Stimulated activated CD8-positive, alpha-beta memory T cell treated with anti-CD3 and anti-CD28 coated beads, Interleukin-12 subunit alpha, Interleukin-12 subunit beta, amount 100 ng/mL, for 4 hours (primary cell): ENCODE results near the gene SLC5A10.
"Not testable (repeated sequence)": the region's sequence is repeated elsewhere in the genome, so short reads cannot be mapped to it uniquely, and the experiment has no call there.

ENCODE experiments used
- DNase-seq: peaks from one replicate; pipeline ENCODE4 v3.0.0-alpha.2; 2020; ENCODE audit warnings: low read depth

Gene SLC5A10

DNA sequence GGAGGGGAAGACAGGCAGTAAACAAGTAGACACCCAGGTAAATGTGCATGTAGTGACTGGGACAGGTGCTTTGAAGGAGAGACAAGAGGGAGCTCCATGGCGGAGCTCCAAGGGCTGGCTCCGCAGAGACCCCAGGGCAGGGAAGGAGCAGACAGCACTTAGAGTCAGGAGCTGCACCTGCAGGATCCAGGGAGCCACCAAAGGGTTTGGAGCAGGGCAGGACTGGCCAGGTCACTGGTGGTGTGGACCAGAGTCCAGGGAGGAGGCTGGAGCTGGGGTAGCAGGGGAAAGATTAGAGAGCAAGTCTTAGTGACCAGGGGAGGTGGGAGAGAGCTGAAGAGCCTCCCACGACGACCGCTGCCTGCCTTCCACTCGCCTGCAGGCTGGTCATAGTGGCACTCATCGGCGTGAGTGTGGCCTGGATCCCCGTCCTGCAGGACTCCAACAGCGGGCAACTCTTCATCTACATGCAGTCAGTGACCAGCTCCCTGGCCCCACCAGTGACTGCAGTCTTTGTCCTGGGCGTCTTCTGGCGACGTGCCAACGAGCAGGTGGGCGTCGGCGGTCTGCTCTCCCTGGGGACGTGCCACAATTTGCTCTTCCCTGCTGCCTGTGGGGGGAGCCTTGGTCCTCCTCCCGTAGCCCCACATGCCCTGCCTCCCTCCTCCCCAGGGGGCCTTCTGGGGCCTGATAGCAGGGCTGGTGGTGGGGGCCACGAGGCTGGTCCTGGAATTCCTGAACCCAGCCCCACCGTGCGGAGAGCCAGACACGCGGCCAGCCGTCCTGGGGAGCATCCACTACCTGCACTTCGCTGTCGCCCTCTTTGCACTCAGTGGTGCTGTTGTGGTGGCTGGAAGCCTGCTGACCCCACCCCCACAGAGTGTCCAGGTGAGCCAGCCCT is 67.3 kb downstream of the SLC5A10 start:
- no peak for DNase-seq

DNA sequence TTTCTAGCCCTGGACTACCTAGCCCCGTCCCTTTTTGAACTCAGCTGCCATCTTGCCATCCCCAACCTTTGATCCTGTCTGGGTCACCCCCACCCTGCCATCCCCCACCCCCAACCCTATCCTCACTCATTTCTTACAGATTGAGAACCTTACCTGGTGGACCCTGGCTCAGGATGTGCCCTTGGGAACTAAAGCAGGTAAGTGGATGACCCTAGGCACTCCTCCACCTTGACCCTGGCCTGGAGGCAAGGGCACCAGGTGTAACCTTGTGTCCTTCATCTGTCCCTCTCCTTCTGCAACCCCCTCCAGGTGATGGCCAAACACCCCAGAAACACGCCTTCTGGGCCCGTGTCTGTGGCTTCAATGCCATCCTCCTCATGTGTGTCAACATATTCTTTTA is 68.1 kb downstream of the SLC5A10 start:
- no peak for DNase-seq

DNA sequence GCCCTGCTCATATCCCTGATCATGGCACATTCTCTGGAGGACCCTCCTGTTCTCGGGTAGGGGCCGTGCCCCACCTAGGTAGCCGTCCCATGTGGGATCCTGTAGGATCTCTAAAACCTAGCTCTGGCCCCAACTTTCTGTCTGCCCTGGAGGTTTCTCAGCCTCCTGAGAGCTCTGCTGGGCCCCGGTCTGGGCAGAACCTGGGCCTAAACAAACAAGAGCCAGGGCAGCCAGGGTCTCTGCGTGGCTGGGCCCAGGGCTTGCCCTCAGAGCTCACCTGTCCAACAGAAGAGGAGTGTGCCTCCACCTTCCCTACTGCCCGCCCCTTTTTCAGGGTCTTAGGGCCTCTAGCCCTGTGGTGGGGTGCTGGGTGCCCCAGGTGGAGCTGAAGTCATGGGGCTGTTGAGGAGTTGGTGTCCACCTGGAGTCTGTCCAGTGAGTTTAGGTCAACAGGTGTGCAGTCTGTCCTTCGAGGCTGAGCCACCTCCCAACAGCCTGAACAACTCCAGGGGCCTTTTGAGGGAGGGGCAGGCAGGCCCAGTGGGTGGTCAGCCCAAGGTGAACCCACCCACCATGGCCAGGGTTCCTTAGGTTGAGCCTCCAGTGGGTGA is 69.2 kb downstream of the SLC5A10 start:
- DNase-seq: not testable (repeated sequence)

DNA sequence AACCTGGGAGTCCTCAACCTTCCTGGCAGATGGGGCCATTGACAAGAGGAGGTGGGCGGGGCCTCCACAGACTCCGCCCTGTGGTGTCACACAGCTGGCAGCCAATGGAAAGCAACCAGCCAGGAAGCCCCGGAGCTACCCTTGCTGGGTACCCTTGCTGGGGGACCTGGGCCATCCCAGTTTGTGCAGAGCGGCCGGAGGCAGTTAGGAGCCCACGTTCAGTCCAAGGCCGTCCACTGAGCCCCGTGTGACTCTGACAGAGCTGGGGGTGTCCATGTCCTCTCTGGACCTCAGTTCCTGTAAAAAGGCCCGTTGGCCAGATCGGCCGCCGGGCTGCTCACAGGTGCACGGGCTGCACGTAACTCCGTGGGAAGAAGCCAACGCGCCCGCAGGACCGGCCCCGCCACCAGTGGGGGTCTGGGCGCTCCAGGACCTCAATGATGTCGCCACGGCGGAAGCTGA is 69.7 kb downstream of the SLC5A10 start:
- DNase-seq: no peak

DNA sequence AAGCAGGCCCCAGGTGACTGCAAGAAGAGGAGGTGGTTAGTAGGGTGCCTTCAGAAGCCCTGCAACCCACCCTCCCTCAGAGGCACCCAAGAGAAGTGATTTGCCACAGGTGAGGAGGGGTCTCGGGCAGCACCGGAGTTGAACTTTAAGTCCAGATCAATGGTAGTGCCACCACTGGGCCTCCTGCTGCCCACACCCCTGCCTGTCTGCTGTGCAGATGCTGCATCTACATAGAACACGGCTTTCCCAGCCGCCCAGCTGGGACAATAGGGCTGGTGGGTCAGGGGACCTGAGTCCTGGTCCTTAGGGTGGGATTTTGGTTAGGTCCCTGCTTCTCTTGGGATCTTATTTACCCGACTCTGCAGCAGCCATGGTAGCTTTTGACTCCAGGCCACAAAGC is 70.2 kb downstream of the SLC5A10 start:
- DNase-seq: no peak

DNA sequence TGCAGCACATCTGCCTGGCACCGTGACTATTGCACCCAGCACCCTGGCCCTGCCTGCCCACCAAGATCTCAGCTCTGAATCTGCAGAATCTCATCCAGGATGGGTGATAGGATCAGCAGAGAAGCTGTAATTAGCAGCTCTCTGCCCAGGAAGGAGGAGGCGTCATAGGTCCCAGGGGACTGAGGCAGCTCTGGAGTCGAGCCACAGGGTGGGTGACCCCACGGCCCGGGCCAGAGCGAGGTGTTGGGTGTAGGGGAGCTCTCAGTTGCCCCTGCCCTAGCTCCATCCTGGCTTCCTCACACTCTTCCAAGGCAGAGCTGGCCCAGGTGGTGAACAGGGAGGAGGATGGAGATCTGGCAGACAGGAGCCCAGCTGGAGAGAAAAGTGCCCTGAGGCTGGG is 70.8 kb downstream of the SLC5A10 start:
- no peak for DNase-seq

DNA sequence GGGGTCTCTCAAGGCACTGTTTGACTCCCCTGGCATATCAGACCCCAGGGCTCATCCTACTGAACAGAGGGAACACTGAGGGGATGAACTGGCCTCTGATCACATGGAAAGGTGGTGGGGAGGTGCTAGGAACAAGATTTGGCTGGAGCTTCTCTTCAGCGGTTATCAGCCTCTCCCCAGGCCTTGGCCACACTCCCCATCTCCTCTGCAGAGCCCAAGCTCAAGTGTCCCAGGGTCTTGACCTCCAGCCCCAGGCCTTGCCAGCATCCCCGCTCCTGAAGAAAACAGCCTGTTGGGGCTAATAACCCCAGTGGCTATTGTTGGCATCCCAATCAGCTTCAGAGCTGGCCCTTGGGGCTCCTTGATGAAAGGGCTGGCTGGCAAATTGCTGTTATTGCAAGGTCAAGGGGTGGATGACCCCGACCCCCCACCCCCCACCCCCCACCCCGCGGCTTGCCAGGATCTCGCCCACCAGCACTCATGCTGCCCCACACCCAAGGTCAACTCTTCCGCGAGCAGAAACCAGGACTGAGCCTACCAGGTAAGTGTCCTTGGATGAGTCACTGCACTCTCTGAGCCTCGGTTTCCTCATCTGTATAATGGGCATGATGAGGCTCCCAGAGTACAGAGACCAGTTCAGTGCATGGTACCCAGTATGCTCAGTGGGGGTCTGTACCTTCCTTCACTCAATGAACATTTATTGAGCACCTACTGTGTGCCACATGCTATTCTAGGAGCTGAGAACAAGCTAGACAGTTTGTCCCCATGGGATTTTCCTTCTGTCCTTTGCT is 71.4 kb downstream of the SLC5A10 start:
- no peak for DNase-seq

DNA sequence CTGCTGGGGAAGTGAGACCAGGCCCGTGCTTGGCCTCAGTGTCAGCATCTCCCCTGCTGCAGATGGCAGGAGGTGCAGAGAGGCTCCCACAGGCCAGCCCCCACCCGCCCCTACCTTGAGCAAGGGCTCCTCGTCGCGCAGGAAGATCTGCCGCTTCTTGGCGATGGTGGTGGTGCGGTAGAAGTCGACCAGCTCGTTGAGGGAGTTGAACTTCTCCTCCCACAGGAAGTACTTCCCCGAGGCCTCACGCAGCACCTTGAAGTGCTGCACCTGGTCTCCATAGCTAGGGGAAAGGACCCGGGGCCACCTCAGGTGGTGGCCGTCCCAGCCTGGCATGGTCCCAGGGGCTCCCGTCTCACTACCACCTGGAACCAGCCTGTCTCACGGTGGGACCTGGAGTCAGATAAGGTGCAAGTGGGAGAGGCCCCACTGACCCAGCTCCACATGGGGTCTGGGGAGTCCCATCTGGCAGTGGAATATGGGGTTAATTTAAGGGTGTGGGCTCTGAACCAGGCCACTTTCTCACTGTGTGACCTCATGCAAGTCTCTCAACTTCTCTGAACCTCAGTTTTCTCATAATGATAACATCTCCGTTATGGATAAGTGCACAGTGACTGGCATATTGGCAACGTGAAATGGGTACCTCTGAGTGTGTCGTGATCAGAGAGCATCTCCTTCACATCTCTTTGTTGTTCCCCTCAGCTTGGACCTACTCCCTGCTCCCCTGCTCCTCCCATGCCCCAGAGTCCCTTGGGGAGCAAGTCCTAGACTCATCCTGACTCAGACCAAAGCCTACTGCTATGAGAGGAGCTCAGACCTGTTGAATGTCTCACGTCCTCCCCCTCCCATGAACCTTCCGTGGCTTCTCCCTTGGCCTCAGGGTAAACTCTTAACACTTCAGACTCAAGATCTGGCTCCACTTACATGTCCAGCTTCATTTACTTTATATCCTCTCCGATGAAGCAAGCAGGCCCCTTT is 72.4 kb downstream of the SLC5A10 start:
- no peak for DNase-seq

DNA sequence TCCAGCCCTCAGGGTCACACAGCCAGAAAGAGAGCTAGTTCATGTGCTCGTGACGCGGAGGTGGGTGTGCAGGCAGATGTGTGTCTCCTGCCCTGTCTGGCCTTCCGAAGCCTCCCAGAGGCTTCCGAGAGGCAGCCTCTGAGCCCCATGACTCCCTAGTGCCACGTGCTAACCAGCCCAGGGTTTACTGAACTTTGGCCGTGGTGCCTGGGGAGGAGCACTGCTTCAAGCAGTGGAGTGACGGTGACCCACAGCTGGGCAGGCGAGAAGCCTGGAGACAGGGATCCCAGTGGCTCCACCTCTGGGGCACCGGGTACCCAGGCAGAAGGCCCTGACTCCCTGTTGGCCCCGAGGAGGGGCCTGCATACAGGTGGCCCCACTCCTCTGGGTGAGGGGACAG is 76.7 kb downstream of the SLC5A10 start:
- DNase-seq: not testable (repeated sequence)

DNA sequence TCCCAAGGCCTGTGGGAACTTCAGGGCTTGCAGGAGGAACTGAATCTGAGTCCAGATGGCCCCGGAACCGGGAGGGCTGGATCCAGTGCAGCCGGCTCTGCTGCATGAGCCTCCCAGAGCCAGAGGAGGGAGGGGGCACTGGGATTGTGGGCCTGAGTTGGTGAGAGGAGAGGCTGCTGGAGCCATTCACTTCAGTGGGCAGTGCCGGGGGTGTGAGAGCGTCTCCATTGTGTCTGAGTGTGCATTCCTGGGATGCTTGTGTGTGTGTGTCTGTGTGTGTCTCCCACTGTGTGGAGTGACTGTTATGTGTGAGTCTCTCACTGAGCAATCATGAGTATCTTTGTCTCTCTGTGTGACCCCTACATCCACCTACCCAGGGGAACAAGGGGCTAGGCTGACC is 77.8 kb downstream of the SLC5A10 start:
- DNase-seq: not testable (repeated sequence)

DNA sequence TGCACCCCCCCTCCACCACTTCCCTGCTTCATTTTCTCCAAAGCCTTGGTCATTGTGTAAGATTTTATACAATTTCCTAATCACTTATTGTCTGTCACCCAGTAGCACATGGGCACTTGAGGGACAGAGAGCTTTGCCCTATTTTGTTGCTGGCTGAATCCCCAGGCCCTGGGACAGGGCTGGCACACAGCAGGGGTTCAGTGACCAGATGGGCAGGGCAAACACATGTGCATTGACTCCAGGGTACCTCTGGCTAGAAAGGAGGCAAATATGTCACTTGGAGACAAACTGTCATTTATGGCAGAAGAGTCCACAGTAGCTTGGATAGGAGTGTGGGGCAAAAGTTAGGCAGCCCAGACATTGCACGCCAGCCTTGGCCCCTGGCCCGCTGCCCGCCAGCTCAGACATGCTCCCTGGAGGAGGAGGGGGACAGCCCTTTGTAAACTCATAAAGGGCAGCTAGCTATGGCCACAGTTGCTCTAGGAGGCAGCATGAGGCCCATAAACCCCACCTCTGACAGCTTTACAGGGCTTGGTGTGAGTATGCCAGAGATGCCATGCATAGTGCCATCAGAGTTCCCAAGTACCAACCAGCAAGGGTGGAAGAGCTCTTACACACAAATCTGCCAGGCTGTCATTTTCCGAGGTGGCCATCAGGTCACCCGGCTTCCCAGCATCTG is 78.9 kb downstream of the SLC5A10 start:
- not testable (repeated sequence) for DNase-seq

DNA sequence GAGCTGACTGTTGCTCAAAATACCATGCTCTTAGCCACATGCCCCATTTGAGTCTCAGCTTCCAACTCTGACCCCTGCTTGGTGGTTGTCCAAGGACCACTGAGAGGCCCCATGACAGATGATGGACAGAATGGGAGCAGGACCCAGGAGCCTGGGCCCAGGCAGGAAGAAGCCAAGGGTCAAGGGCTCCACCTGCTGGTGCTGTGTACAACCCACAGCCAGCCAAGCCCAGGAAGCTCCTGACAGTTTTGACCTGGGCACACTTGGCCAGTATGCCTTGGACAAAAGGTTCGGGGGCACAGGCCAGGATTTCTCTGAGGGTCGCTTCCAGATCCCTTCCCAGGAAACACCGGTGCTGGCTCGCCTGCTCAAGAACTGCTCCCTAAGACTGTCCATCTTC is 79.8 kb downstream of the SLC5A10 start:
- DNase-seq: not testable (repeated sequence)

DNA sequence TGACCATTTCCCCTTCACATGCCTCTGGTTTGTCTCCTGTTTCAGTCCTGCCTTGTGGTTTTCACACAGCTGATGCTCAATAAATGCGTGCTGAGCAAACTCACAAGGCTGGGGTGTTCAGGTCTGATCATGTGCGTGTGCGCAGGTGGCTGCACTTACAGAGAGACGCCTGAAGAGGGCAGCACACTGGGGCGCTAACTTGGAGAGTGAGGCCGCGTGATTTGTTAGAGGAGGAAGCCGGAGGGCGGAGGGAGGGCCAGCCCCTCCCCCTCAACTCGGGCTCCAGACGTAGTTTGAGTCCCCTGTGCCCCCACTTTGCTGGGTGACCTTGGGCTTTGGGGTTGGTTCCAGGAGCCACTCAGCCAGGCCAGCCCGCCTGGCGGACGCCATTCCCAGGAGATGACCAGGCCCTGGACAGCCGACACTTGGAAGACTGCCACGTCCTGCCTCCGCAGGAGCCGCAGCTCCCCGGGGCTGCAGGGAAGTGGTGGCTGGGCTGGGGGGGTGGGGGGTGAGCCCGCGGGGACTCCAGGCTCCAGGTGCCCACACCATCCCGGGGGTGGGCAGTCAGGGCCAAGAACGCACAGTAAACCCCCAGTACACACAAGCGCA is 80.5 kb downstream of the SLC5A10 start:
- DNase-seq: not testable (repeated sequence)

DNA sequence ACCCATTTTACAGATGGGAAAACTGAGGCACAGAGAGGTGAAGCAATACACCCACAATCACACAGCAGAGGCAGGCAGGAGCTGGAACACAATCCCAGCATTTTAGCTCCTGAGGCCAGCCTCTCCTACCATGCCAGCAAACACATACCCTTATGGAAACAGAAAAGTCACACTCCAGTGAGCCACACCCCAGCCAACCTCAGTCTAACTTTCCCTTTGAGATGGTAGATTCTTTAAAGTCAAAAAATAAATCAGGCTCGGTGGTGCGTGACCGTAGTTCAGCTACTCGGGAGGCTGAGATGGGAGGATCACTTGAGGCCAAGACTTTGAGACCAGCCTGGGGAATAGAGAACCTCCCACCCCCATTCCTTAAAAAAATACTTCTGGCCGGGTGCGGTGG is 84.2 kb downstream of the SLC5A10 start:
- DNase-seq: not testable (repeated sequence)

DNA sequence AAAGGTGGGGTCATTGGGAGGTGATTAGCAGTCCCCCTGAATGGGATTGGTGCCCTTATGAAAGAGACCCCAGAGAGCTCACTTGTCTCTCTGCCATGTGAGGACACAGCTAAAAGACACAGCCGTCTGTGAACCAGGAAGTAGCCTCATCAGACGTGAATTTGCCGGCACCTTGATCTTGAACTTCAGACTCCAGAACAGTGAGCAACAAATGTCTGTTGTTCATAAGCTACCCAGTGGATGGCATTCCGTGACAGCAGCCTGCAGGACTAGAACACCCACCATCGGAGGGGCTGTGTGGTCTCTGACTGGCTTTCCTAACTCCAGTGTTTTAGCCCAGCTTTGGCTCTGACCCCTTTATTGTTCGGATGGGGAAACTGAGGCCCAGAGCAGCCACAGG is 85.6 kb downstream of the SLC5A10 start:
- DNase-seq: not testable (repeated sequence)

DNA sequence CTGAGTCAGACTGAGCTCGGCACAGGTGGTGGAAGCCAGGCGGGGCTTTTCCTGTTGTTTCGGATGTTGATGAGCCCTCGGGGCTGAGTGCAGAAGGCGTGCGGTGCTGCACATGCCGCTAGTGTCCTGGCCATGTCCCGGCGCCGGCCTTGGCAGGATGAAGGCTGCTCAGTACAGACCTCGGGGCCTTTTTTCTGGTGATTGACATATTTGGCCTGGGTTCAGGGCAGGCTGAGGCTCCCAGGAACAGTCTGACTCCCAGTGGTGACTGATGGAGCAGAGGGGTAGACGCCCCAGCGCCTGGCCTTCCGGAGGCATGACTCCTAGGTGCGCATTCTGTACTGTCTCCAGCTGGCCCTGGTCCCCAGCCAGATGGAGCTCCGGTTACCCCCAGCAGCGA is 86.0 kb downstream of the SLC5A10 start:
- DNase-seq: not testable (repeated sequence)

DNA sequence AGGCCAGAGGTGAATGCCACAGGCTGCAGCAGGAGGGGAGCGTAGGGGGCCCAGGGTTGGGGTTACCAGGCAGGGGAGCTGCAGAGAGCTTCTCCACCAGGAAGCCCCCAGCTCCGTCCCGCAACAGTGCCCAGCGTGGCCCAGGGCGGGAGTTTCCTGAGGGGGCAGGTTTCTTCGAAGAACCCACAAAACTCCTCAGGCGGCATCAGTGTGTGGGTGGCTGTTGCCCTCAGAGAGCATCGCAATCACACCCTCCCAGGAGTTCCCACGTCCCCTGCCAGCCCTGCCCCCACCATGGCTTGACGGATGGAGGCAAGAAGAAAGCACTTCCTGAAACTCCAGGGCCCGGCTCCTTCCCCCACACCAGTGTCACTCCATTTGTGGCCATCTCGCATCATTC is 86.8 kb downstream of the SLC5A10 start:
- not testable (repeated sequence) for DNase-seq

DNA sequence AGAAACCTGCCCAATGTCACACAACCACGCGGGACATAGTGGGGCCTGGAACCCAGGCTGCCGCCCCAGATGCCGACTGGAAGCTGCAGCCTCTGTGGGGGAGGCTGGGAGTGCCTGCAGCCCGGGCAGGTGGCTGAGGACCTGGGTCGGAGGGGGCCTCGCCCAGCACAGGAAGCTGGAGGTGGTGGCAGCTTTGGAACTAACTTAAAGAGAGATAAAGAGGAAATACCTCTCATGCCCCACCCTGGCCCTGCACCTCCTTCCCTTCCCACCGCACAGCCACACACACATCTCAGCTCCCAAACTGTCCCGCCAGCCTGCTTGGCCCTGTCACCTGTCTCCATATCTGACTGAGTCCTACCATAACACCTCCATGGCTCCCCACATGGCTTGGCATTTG is 88.4 kb downstream of the SLC5A10 start:
- not testable (repeated sequence) for DNase-seq

DNA sequence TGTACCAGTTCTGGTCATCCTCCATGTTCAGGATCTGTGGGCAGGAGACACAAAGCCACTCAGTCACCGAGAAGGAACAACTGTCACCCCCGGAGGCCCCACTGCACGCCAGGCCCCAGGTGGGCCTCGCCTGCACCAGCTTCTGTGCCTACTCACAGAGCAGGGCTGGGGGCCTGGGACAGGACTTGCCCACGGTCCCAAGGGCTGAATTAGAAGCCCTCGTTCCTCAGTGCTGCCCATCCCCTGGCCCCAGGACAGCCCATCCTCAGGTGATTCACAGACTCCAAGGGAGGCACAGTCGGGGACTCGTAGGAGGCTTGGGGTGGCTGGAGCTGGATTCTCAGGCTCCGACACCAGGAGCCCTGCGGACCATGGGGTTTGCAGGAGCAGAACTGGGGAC is 89.9 kb downstream of the SLC5A10 start:
- DNase-seq: not testable (repeated sequence)

DNA sequence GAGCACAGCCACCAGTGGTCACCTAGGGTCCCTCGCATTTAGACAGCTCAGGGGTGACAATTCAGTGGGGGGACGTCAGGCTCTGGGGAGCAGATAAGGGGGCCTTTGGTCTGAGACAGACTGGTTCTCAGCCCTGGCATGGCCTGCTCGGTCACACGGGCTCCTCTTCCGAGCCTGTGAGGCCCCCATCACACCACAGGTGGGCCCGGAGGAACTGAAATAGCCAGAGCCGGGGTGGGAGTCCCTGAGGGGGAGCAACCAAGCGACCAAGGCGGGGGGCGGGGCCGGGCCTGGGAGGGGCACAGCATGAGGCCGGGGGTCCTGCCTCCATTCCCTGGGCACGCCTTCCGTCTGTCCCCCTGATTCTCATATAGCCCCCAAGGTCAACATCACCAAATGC is 90.4 kb downstream of the SLC5A10 start:
- DNase-seq: not testable (repeated sequence)
